Inferior parietal cortex (tissue), 1 donor: ENCODE data around the gene SLC34A3.
A peak's percentile ranks its signal among the peaks of the same experiment; 100 is the strongest.

Experiments
- DNase-seq: peaks from one replicate; pipeline ENCODE4 v3.0.0-alpha.2; 2016; ENCODE audit errors: extremely low spot score

SLC34A3 gene

DNA sequence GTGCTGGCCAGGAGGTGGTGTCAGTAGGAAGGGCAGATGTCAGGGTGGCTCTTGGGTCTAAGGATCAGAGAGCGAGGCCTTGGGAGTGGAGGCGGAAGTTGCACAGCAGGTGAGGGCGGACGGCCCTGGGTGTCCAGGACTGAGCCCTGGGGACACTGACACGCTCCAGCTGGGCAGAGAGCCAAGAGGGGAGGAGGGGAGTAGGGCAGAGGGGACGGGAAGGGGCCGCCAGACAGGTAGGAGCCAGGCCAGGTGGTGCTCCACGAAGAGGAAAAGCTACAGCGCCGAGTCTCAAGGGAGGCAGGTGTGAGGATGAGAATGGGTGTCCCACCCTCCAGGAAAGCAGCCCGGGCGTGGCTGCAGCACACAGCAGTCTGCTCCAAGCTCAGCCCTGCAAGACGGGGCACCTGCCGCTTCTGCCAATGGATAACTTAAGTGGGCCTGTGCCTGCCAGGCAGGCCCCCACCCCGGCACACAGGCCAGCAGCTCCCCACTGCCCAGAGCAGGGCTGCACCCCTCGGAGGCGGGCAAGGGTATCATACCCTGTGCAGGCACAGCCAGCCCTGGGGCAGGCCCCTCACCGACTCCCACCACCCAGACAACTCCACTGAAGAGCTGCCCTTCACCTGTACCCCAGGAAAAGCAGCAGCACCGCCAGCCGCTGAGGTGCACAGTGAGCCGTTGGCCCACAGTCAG lies 35.0 kb upstream of the SLC34A3 start:
- DNase-seq = no peak

DNA sequence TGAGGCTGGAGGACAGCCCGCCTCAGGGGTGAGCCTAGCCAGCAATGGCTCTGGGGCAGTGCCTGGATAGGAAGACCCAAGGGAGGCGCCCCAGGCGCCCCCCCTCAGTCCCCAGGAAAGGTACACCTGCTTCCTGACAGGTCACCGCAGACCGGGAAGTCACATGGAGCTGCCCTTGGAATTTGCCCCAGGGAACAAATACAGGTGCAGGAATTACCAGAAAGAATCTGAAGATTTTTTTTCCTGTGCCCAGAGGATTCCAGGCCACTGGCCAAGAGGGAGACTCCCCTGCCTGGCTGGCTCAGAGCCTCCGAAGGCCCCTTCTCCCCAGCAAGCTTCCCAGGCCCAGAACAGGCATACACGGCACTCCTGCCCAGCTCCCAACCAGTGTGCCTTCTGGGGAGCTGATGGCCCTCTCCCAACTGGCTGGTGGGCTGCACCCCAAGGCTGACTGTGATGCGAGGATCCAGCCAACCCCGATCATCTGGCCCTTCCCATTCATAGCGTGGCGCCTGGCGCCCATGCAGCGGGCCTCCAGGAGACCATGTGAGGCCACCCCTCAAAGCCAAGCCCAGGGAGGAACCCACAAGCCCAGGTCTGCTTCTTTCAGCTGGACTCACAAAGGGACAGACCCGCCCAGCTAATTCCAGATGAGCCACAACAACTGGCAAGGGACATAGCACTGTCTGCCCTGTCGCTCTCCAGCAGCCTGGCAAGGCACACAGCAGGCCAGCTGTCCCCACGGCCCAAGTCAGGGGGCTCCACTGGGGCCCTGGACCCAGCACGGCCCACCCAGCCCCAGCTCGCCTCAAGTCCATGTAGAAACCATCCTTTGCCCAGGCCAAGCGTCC lies 32.4 kb upstream of the SLC34A3 start:
- no peak for DNase-seq

DNA sequence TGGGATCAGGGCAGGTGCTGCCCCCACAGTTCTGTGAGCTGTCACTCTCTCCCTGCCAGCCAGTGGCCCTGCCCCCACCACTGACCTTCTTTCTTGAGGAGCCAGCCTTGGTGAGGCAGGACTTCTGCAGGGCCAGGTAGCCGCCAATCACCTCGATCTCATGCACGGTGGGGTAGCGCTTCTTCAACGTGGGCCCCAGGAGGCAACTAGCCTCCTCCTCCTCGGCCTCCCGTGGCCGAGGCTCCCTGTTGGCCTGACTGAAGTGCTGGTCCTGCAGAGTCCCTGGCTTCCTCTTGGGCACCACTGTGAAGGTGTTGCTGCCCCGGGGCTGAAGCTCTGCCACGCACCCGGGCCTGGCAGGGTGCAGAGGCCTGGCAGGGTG lies 31.8 kb upstream of the SLC34A3 start:
- no peak for DNase-seq

DNA sequence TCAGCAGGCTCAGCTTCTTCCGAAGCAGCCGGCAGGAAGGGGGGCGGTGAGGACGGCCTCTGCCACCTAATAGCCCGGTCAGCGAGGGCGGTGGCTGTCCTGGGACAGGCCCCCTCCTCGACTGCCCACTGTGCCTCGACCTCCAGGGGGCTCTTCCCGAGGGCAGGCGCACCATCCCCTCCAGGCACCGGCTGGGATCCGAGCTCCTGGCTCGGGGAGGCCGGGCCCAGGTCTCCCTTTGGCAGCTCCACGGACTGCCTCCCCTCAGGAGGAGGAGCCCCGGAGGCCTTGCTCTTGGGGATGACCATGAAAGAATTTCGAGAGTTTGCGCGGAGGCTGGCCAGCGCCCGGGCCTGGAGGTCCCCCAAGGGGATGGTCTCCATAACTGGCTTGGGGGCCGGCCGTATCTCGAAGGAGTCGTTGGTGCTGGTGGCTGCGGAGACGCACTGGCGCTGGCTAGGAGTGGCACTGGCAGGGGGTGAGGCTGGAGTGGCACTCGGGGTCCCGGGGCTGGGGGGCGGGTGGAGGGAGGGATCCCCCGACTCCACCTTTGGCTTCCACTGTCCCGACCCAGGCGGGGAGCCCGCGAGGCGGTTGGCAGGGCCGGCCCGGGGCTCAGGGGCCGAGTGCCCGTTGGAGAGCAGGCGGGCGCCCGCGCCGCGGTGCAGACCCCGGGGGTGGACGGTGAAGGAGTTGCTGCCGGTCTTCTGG lies 31.1 kb upstream of the SLC34A3 start:
- DNase-seq = no peak

DNA sequence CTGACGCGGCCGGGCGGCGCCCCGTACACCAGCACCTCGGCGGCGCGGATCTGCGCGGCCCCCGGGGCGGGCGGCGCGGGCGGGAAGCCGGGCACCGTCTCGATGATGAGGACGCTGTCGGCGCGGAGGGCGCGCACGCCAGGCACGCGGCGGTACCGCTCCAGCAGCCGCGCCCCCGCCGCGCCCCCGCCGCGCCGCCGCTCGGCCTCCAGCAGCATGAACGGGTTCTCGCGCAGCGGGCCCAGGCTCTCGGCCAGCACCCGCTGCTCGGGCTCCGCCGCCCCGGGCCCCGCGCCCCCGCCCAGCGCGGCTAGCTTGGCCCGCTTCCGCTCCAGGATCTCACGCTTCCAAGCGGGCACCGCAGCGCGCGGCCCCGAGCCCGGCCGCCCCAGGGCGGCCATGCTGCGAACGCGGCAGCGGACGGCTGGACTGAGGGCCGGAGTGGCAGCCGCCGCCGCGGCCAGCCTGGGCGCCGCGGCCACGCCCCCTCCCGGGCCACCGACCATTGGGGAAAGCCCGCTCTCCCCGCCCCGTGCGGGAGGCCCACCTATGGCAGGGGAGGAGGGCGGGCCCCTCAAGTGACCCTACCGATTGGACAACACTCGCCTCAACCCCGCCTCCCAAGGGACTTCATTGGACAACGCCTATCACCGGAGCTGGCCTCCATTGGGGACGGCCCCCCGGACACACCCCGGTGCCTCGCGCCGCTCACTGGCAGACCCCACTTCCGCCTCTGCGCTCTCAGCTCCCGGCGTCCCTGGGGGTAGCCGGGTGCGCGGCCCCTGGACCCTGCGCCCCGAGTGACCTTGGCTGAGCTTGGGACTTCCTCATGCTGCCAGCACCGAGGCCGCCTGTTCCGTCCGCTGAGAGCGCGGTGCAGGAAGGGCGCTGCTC lies 30.1 kb upstream of the SLC34A3 start, which contains the start of gene TPRN:
Gene TPRN, minus strand, starts transcription at position 431 of the 894 bp plus-strand sequence. Its CDS starts 30 bp downstream, at position 401.
- DNase-seq = peak; percentile 98

DNA sequence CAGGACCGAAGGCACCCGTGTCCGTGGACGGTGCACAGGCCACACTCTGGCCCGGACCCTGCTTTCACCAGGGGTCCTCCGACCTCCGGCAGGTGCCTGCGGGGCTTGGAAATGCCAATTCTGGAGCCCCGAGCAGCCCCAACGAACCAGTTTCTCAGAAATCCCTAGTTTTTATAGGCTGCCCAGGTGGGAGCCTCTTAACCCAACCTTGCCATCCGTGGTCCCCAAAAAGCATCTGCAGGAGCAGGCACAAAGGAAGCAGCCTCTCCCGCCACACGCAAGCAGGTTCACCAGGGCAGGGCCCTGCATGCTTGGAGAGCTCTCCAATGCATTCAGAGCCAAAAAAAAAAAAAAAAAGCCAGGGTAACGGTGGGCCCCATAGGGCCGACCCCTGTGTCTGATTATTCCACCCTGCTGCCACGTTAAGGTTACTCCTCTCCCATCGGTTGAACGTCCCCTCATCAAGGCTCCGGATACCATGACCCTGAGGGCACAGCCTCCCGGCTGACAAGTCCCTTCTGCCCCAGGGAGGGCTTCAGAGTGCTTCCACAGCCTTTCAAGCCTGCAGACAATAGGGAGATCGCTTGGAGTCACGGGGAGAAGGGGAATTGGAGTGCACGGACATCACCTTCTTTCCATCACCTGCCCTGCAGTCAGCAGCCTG lies 29.4 kb upstream of the SLC34A3 start:
- DNase-seq = no peak

DNA sequence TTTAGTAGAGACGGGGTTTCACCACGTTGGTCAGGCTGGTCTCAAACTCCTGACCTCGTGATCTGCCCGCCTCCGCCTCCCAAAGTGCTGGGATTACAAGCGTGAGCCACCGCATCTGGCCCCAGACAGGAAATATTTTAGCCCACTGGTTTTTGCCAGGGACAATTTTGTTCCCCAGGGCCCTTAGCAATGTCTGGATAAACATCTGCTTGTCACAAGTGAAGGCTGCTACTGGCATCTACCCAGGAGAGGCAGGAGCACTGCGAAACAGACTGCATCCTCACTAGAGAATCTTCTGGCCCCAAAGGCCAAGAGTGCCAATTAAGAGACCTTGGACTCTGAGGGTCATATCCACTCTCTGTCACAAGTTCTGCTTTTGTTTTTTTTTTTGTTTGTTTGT lies 27.7 kb upstream of the SLC34A3 start:
- DNase-seq = no peak

DNA sequence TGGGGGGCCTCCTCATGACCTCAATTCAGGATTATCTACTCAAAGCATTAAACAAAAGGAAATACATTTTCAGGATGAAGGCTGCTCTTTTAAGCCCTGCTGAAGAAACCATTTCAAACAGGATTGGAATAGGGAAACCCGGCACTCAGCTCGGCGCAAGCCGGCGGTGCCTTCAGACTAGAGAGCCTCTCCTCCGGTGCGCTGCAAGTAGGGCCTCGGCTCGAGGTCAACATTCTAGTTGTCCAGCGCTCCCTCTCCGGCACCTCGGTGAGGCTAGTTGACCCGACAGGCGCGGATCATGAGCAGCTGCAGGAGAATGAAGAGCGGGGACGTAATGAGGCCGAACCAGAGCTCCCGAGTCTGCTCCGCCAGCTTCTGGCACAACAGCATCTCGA lies 26.0 kb upstream of the SLC34A3 start:
- no peak for DNase-seq

DNA sequence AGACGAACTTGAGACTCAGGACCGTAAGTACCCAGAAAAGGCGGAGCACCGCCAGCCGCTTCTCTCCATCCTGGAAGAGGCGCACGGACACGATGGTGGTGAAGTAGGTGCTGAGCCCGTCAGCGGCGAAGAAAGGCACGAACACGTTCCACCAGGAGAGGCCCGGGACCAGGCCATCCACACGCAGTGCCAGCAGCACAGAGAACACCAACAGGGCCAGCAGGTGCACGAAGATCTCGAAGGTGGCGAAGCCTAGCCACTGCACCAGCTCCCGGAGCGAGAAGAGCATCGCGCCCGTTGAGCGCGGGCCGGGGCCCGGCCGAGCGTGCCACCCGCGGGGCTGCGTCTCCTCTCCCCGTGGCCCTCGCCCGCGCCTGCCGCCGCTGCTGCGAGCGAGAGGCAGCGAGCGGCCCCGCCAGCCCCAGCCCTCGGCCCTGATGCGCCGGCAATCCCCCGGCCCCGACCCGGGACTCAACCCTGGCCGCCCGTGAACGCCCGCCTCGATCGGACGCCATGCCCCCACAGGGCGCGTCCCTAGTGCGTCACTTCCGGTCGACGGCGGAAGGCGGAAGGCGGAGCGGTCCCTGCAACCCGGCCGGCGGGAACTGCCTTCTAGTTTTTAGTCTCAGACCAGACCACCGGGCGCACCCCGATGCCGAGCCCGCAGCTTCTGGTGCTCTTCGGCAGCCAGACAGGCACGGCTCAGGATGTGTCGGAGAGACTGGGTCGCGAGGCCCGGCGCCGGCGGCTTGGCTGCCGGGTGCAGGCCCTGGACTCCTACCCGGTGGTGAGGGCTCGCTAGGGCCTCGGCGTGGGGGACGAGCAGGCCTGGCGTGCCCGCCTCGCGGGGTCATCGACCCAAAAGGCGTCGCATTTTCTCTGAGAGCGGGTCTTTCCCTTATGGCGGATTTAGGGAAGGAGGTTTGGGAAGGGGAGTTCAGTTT lies 25.3 kb upstream of the SLC34A3 start, which contains the start of the genes NDOR1 and TMEM203:
Gene NDOR1, plus strand, starts transcription at position 575 of the 944 bp plus-strand sequence. Its CDS starts 78 bp downstream, at position 653.
Gene TMEM203, minus strand, starts transcription at position 523 of the 944 bp plus-strand sequence. Its CDS starts 234 bp downstream, at position 289.
- peak; percentile 96 for DNase-seq

DNA sequence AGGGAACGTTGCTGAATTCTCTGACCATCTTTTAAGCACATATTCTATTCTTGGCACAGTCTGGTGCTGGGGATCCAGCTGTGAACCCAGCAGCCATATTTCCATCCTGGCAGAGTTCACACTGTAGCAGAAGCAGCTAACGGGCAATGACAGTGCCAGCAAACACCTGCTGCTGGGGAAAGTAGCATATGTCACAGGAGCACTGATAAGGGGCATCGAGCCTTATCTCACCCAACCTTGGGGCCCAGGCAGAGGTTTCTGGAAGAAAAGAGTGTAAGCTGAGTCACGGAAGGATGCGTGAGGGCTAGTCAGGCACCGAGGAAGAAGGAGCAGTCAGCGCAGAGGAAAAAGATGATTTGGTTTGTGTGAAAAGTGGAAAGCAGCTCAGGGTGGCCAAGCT lies 24.1 kb upstream of the SLC34A3 start:
- no peak for DNase-seq

DNA sequence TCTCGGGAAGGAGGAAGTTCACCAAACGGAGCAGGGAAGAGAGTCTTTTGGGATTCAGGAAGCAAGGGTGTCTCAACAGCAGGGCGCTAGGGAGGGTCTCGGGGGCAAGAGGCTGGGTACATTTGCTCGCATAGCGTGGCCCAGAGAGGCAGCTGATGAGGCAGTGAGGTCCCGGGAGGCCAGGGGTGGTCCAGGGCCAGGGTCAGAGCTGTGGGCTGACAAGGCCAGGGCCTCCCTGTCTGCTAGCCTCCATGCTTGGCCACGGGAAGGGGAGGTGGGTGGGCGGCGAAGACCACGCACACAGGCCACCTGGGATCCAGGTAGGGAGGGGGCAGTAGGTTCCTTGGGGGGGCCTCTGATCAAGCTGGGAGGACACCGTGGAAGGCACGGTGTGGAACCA lies 19.2 kb upstream of the SLC34A3 start:
- DNase-seq = no peak

DNA sequence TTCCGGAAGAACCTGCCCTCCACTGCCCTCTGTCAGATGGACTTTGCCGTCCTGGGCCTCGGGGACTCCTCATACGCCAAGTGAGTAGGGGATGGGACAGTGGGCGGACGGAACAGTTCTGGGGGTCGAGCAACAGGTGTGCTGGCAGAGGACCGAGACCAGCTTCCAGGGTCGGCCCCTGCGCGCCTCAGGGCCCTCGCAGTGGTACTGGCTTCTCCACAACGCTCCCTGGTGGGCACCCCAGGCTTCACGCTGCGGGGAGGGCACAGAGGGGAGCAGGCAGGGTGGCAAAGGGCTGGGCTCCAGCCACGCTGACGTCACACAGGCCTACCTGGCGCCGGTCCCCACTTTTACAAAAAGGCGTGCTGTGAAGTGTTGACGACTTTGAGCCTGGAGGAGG lies 18.2 kb upstream of the SLC34A3 start:
- DNase-seq = no peak

DNA sequence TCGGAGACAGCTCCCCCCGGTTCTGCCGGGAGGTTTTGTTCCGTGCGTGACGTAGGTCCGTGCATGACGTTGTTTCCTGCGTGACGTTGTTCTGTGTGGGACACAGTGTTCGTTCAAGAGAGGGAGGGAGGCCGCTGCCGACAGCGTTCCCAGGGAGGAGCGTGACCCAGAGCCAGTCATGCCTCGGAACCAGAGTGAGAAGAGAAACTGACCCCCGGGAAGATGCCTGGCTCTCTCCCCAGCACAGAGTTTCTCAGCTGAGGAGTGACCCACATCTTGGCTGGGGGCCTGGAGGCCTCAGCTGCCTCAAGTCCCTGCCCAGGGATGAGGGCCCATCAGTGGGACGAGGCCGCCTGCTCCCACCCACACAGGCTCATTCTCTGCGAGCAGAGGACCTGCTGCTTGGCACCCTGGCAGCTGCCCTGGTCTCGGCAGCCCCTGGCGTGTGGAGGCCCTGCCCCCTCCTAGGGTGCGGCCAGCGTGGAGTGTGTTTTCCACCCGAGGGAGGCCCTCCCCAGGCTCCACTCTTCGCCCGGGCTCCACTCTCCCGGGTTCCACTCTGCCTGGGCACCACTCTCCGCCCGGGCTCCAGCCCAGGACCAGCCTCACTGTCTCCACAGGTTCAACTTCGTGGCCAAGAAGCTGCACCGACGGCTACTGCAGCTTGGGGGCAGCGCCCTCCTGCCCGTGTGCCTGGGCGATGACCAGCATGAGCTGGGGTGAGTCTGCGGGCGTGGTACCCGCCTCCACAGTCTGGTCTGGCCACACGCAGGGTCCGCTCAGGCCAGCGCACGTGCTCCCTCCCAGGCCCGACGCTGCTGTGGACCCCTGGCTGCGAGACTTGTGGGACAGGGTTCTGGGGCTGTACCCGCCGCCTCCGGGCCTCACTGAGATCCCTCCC lies 17.3 kb upstream of the SLC34A3 start:
- DNase-seq = no peak

DNA sequence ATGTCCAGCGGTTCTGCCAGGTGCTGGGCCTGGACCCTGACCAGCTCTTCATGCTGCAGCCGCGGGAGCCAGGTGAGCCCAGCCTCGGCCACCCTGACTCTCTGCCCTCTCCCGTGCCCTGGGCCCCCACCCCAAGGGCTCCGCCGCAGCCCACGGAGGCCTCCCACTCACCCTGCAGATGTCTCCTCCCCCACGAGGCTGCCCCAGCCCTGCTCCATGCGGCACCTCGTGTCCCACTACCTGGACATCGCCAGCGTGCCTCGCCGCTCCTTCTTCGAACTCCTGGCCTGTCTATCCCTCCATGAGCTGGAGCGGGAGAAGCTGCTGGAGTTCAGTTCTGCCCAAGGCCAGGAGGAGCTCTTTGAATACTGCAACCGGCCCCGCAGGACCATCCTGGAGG lies 16.1 kb upstream of the SLC34A3 start:
- DNase-seq = no peak

DNA sequence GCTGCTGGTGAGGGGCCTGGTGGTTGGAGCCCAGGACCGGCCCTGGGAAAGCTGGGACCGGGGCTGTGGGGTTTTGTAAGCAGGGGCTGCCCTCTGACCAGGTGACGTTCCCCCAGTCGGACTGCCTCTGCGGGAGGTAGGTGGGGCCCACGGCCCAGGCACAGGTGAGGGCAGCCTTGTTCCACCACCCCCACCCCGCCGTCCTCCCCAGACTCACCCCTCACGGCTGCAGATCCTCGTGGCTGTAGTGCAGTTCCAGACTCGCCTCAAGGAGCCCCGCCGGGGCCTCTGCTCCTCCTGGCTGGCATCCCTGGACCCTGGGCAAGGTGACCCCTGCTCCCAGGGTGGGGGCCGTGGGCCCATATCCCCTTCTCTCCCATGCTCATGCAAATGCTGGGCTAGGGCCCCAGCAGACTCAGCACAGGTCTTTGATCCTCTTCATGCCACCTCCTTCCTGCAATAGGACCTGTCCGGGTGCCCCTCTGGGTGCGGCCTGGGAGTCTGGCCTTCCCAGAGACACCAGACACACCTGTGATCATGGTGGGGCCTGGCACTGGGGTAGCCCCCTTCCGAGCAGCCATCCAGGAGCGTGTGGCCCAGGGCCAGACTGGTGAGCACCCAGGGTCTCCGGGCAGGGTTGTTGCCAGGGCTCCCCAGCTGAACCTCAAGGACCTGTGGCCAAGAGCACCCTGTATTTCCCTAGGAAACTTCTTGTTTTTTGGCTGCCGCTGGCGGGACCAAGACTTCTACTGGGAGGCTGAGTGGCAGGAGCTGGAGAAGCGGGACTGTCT lies 15.3 kb upstream of the SLC34A3 start:
- no peak for DNase-seq

DNA sequence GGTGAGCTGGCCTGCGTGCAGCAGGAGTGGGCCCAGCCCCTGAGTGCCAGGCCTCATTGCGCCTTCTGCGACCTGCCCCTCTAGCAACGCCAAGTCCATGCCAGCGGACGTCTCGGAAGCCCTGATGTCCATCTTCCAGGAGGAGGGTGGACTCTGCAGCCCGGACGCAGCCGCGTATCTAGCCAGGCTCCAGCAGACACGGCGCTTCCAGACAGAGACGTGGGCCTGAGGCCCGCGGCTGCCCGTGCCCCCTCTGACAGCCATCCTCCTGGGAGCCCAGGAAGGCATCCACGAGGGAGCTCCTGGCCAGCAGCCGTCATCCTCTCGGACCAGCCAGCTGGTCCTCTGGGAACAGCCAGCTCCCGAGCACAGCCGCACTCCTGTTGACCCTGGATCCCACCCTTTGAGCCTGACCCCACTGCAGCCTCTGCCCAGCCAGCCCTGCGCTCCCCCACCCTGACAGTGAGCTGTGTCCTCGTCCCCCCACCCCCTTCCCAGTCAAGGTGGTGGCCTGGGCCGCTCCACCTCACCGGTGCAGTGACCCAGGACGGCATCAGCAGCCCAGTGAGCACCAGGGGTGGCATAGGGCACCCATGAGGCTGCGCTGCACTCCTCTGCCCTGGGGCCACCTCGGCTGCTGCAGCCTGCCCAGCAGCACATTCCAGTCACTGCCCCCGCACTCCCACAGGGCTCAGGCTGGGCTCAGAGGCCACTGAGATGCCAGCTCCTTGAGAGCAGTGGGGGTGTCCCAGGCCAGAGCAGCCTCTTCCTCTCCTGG lies 14.3 kb upstream of the SLC34A3 start:
- DNase-seq = no peak
